ENCODE results near the gene TTLL8.

Gene TTLL8

DNA sequence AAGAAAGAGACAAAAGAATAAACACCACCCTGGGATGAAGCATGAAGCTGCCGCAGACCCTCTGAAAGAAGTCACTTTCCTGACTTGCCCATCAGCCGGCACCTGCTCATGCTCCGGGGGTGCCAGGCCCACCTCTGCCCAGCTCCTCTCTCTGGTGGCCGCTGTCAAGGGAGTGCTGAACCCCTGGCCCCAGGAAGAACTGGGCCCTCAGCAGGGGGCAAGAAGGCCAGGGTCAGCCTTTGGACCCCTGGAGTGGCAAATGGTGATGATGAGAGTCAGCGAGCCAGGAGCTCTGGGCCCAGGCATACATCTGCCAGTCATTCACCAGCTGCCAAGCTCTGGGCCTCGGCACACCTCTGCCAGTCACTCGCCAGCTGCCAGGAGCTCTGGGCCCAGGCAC, 17.4 kb downstream of the TTLL8 start:
- no peak overlapping the region for H3K4me3 ChIP-seq (ENCODE audit: low read depth, low read length, poor library complexity, severe bottlenecking)
- H3K9me2 ChIP-seq (ENCODE audit: low read depth, low read length), result no peaks in the 10 kb centered on the region
- no peak for TF ChIP-seq EZH2 (IDR thresholded peaks at IDR 0.05; ENCODE audit: borderline replicate concordance, low read length)
- peaks cover 15% of the 10 kb centered on the region for H3K9me3 ChIP-seq (ENCODE audit: low read length)
- H3F3A ChIP-seq (ENCODE audit: insufficient read depth, low read length), result no peaks in the 10 kb centered on the region
- H3K27ac ChIP-seq (ENCODE audit: low read depth, low read length, poor library complexity, severe bottlenecking), result no peak overlapping the region
- peaks cover 7% of the 10 kb centered on the region; the same call in 1 of the 2 replicates for H3K27me3 ChIP-seq (ENCODE audit: insufficient read depth, low read length)
- no peak overlapping the region for H3K9ac ChIP-seq (ENCODE audit: low read length)
- no peaks in the 10 kb centered on the region for H4K20me1 ChIP-seq (ENCODE audit: insufficient read depth, low read length)
- H2AFZ ChIP-seq (ENCODE audit: low read length), result no peak overlapping the region
- peaks cover 7% of the 10 kb centered on the region; the same call in 1 of the 2 replicates for H3K36me3 ChIP-seq (ENCODE audit: insufficient read depth, low read length)
- H3K4me2 ChIP-seq (ENCODE audit: low read length), result no peak overlapping the region
- H3K4me1 ChIP-seq (ENCODE audit: insufficient read depth, low read length, severe bottlenecking), result no peaks in the 10 kb centered on the region
- no peaks in the 10 kb centered on the region for H3K79me2 ChIP-seq (ENCODE audit: insufficient read depth, low read length)

DNA sequence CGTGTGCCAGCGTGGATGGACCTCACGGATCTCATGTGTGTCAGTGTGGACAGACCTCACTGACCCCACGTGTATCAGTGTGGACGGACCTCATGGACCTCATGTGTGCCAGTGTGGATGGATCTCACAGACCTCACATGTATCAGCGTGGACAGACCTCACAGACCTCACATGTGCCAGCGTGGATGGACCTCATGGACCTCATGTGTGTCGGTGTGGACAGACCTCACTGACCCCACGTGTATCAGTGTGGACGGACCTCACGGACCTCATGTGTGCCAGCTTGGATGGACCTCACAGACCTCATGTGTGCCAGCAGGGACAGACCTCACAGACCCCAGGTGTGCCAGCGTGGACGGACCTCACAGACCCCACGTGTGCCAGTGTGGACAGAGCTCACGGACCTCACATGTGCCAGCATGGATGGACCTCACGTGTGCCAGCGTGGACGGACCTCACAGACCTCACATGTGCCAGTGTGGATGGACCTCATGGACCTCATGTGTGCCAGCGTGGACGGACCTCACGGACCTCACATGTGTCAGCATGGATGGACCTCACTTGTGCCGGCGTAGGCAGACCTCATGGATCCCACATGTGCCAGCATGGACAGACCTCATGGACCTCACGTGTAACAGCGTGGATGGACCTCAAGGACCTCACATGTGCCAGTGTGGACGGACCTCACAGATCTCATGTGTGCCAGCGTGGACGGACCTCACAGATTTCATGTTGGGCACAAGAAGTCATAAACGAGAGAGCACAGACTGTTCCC, 18.2 kb downstream of the TTLL8 start:
- no peak overlapping the region for H3K4me3 ChIP-seq (ENCODE audit: low read depth, low read length, poor library complexity, severe bottlenecking)
- no peak for TF ChIP-seq EZH2 (IDR thresholded peaks at IDR 0.05; ENCODE audit: borderline replicate concordance, low read length)
- H2AFZ ChIP-seq (ENCODE audit: low read length), result no peak overlapping the region
- H3K9me3 ChIP-seq (ENCODE audit: low read length), result peaks cover 15% of the 10 kb centered on the region
- no peaks in the 10 kb centered on the region for H3K9me2 ChIP-seq (ENCODE audit: low read depth, low read length)
- no peak overlapping the region for H3K9ac ChIP-seq (ENCODE audit: low read length)
- no peak overlapping the region for H3K27ac ChIP-seq (ENCODE audit: low read depth, low read length, poor library complexity, severe bottlenecking)
- peaks cover 7% of the 10 kb centered on the region; the same call in 1 of the 2 replicates for H3K27me3 ChIP-seq (ENCODE audit: insufficient read depth, low read length)
- no peaks in the 10 kb centered on the region for H4K20me1 ChIP-seq (ENCODE audit: insufficient read depth, low read length)
- H3K36me3 ChIP-seq (ENCODE audit: insufficient read depth, low read length), result peaks cover 7% of the 10 kb centered on the region; the same call in 1 of the 2 replicates
- H3K79me2 ChIP-seq (ENCODE audit: insufficient read depth, low read length), result no peaks in the 10 kb centered on the region
- H3K4me1 ChIP-seq (ENCODE audit: insufficient read depth, low read length, severe bottlenecking), result no peaks in the 10 kb centered on the region
- no peak overlapping the region for H3K4me2 ChIP-seq (ENCODE audit: low read length)
- H3F3A ChIP-seq (ENCODE audit: insufficient read depth, low read length), result no peaks in the 10 kb centered on the region

DNA sequence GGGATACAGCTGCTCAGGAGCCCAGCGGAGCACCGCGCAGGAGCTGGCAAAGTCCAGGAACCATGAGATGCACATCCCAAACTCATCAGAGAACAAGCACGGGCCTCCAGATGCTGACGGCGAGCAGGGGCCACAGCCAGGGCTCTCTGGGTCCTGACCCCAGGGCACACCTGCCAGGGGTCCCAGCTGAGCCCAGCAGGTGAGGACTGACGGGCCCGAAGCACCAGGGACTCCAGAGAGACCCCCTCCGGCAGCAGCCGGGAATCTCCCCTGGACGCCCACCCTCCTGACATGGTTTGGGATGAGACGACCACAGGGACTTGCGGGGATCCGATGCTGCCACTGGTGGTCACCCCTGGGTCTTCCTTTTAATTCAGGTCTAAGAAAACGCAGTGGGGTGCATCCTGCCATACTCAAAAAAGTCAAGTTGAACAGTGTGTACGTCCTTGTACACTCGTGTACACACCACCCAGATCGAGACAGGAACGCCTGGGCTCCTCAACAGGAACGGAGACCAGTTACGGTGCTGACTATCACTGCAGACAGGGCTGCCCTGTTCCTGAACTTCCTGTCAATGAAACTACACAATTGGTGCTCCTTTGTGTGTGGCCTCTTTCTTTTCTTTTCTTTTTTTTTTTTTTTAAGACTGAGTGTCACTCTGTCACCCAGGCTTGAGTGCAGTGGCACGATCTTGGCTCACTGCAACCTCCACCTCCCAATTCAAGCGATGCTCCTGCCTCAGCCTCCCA, 21.9 kb downstream of the TTLL8 start:
- H3K9me2 ChIP-seq (ENCODE audit: low read depth, low read length), result no peaks in the 10 kb centered on the region
- no peak overlapping the region for H2AFZ ChIP-seq (ENCODE audit: low read length)
- no peak overlapping the region for H3K4me3 ChIP-seq (ENCODE audit: low read depth, low read length, poor library complexity, severe bottlenecking)
- H4K20me1 ChIP-seq (ENCODE audit: insufficient read depth, low read length), result no peaks in the 10 kb centered on the region
- peaks cover 15% of the 10 kb centered on the region for H3K9me3 ChIP-seq (ENCODE audit: low read length)
- TF ChIP-seq, protein P1, sequence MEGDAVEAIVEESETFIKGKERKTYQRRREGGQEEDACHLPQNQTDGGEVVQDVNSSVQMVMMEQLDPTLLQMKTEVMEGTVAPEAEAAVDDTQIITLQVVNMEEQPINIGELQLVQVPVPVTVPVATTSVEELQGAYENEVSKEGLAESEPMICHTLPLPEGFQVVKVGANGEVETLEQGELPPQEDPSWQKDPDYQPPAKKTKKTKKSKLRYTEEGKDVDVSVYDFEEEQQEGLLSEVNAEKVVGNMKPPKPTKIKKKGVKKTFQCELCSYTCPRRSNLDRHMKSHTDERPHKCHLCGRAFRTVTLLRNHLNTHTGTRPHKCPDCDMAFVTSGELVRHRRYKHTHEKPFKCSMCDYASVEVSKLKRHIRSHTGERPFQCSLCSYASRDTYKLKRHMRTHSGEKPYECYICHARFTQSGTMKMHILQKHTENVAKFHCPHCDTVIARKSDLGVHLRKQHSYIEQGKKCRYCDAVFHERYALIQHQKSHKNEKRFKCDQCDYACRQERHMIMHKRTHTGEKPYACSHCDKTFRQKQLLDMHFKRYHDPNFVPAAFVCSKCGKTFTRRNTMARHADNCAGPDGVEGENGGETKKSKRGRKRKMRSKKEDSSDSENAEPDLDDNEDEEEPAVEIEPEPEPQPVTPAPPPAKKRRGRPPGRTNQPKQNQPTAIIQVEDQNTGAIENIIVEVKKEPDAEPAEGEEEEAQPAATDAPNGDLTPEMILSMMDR (IDR thresholded peaks at IDR 0.05; ENCODE audit: low read length), result no peak
- TF ChIP-seq EZH2 (IDR thresholded peaks at IDR 0.05; ENCODE audit: borderline replicate concordance, low read length), result no peak
- H3K27ac ChIP-seq (ENCODE audit: low read depth, low read length, poor library complexity, severe bottlenecking), result no peak overlapping the region
- no peak overlapping the region for H3K9ac ChIP-seq (ENCODE audit: low read length)
- peaks cover 4% of the 10 kb centered on the region; the same call in 1 of the 2 replicates for H3K27me3 ChIP-seq (ENCODE audit: insufficient read depth, low read length)
- H3K4me2 ChIP-seq (ENCODE audit: low read length), result no peak overlapping the region
- no peaks in the 10 kb centered on the region for H3K4me1 ChIP-seq (ENCODE audit: insufficient read depth, low read length, severe bottlenecking)
- H3F3A ChIP-seq (ENCODE audit: insufficient read depth, low read length), result no peaks in the 10 kb centered on the region
- H3K36me3 ChIP-seq (ENCODE audit: insufficient read depth, low read length), result peaks cover 7% of the 10 kb centered on the region; the same call in 1 of the 2 replicates
- H3K79me2 ChIP-seq (ENCODE audit: insufficient read depth, low read length), result no peaks in the 10 kb centered on the region

All from OCI-LY1 (cell line).